Stimulated activated CD4-positive, alpha-beta T cell treated with anti-CD3 and anti-CD28 coated beads, Interleukin-15, amount 100 ng/mL, for 24 hours (primary cell): ENCODE measurements around the gene PERM1.
"Not testable (repeated sequence)": the region's sequence is repeated elsewhere in the genome, so short reads cannot be mapped to it uniquely, and the experiment has no call there.

Experiments
- DNase-seq: peaks from one replicate; pipeline ENCODE4 v3.0.0-alpha.2; 2020

Gene PERM1

DNA sequence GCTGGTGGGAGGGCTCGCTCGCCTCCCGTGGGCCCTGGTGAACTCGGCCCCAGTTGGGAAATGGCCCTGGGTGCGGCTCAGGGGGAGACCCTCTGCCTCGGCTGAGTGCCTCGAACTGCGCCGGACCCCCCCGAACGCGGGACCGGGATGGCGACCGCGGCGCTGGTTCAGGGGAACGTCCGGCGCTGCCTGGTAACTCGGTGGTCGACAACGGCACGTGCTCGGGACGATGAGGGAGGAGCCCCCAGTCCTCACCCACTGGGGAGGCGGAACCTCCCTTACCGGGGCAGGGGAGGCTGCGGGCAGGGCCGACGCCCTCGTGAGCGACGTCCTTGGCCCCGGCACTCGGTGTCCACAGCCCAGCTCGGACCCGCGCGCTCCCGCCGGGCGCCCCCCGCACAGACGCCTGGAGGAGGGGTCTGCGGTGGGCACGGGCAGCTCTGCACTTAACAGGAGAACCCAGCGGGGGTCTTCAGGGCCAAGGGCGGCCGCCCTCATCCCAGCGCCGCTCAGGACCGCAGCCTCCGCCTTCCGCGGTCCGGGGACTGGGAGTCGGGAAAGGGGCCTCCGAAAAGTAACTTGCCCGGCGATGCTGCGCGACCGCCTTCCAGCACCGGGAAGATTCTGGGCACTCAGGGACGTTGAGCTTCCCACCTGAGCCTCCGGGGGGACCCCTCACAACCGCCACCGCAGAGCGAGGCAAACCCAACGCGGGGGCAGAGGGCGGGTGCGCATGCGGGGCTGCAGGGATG is 16.3 kb upstream of the PERM1 start:
- DNase-seq, result no peak

DNA sequence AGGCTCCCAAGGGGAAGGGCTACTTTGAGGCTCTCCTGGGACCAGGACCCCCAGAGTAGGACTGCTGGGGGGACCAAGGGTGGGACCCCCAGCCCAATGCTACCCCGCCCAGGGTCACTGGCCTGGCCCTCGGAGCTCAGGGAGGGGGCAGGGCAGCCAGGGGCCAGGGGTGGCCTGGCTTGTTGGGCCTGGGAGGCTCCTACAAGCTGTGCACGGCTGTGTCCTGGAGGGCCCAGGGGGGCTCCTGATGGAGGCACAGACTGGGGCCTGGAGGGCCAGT is 15.8 kb upstream of the PERM1 start:
- DNase-seq, result no peak

- no peak for DNase-seq
Measured at GRCh38 chr1:996851-997712, 15.2 kb upstream of the PERM1 start.

DNA sequence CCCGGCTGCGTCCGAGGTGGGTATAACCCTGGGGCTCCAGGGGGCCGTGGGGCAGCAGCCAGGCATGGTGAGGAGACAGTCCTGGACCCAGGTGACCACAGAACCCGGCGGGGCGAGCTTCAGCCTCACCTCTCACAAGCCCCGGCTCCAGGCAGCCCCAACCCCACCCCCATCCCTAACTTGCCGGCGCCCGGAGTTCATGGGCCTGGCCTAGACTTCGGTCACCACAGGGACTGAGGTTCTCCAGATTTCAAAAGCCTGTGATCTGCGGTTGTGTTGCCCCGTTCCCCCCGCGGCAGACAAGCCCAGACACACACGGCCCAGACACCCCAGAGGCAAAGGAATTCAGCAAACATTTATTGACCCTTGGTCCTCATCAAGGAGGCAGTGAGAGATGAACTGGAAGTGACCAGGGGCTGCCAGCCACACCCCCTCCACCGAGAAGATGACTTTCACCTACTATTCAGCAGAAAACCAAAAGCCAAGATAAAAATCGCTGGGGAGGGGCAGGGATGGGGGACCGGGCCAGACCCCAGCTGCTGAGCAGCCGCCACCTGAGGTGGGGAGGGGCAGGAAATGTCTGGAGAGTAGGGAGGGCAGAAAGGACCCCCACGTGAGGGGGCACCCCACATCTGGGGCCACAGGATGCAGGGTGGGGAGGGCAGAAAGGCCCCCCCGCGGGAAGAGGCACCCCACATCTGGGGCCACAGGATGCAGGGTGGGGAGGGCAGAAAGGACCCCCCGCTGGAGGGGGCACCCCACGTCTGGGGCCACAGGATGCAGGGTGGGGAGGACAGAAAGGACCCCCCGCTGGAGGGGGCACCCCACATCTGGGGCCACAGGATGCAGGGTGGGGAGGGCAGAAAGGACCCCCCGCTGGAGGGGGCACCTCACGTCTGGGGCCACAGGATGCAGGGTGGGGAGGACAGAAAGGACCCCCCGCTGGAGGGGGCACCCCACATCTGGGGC is 14.1 kb upstream of the PERM1 start:
- DNase-seq, result no peak

- DNase-seq, result not testable (repeated sequence)
Measured at GRCh38 chr1:994546-994945, 12.7 kb upstream of the PERM1 start.

GRCh38 chr1:993379-993995 is 11.6 kb upstream of the PERM1 start:
- no peak for DNase-seq

- DNase-seq, result no peak
Measured at GRCh38 chr1:992362-992761, 10.5 kb upstream of the PERM1 start.

DNA sequence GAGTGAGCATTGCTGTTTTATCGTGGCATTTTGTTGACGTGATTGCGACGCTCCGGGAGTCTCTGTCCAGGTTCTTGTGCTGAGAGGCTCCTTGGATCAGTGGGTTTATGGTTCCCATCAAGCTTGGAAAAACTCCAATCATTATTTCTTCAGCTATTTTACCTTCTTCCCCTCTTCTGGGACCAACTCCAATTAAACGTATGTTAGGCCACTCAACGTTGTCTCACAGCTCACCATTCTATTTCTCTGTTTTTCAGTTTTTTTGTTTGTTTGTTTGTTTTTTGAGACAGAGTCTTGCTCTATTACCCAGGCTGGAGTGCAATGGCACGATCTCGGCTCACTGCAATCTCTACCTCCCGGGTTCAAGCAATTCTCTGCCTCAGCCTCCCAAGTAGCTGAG is 10.0 kb upstream of the PERM1 start:
- DNase-seq, result no peak

DNA sequence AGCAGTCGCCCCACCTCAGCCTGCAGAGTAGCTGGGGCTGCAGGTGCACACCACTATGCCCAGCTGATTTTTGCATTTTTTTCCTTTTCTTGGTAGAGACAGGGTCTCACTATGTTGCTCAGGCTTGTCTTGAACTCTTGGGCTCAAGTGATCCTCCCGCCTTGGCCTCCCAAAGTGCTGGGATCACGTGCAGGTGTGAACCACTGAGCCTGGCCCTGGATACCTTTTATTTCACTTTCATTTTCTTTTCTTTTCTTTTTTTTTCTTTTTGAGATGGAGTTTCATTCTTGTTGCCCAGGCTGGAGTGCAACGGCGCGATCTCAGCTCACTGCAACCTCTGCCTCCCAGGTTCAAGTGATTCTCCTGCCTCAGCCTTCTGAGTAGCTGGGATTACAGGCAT is 9.4 kb upstream of the PERM1 start:
- DNase-seq, result not testable (repeated sequence)

GRCh38 chr1:988061-988460 is 6.2 kb upstream of the PERM1 start:
- not testable (repeated sequence) for DNase-seq

- DNase-seq, result no peak
Measured at GRCh38 chr1:985126-985525, 3.2 kb upstream of the PERM1 start.

DNA sequence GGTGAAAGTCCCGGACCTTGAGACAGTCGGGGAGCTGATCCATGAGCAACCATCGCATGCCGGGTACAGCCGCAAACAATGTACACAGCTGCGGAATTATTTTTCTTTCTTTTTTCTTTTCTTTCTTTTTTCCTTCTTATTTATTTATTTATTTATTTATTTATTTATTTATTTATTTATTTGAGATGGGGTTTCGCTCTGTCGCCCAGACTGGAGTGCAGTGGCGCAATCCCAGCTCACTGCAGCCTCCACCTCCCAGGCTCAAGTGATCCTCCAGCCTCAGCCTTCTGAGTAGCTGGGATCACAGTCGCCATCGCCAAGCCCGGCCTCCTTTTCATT is 2.6 kb upstream of the PERM1 start:
- DNase-seq, result no peak

DNA sequence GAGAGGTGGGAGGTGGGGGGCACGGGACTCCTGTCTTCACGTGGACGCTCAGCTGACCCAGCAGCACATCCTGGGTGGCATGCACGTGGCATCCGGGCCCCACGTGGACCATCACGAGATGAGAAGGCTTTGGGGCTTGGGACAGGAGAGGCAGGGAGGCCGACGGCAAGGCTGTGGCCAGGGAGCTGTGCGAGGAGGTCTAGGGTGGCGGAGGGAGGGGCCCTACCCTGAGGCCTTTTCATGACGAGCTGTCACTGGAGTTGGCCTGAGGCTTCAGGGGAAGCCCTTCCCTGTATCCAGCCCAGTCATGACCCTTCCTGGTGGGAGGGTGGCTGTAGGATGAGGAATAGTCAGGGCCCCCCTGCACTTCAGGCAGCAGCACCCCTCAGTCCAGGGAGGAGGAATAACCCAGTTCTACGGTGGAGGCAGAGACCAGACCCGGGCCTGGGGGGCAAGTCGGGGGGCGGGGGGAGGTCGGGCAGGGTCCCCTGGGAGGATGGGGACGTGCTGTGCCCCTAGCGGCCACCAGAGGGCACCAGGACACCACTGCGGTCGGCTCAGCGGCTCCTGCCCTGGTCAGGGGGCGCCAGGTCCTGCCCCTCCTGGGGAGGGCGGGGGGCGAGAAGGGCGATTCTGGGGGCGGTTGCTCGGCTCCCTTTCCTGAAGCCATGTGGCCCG is 2.0 kb upstream of the PERM1 start:
- DNase-seq, result peak; percentile 69

GRCh38 chr1:982765-983436 is 1.0 kb upstream of the PERM1 start:
- no peak for DNase-seq

GRCh38 chr1:981491-981954 is 370 bp downstream of the PERM1 start:
- no peak for DNase-seq

DNA sequence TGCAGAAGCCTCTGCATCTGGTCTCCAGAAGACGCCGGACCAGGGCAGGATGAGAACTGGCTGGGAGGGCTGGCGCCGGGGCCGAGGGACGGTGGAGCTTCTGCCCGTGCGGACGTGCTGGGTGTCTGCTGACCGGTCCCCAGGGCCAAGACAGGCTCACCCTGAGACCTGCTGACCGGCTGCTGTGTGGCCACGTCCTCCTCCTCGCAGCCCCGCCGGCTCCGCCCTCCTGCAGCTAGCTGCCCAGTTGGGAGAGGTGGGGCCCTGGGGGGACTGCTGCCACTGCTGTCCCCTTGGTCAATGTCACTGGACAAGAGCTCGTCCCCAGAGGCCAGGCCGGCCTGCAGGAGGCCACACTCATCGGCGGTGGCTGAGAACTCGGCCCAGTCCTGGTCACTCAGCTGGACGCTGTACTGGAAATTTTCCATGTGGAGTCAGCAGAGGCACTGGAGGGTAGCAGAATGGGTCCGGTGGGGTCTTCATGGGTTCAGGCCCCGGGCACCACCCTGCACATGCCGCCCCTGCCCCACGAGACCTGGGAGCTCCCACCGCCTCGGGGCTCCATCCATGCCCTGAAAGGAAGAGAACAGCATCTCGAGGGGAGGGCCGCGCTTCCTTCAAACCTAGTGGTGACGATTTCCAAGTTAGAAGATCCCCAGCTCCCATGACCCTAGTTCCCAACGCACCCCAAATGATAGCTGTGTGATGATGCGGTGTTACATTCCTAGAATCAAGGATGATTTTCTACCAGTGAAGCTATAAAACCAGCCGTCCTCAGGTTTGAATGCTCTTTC is 1.1 kb downstream of the PERM1 start:
- no peak for DNase-seq

DNA sequence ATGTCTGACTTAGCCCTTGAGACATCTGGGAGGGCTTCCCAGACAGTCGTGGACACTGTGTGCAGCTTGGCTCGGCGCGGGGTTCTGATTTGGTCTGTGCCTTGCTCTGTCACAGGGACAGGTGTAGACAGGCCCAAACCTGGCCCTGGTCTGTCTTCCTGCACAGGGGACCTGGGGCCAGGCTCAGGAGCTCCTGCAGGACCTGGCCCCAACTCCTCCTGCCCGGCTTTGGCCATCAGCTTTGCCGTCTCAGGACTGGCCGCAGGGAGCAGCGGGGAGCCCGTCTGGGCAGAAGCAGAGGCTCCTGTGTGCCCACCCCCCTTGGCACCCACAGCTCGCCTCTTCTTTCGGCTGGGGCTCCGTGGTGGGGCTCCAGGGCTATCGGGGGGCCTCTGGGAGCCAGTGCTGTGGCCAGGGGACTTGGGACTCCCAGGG is 1.7 kb downstream of the PERM1 start:
- DNase-seq, result no peak

- DNase-seq, result no peak
Measured at GRCh38 chr1:979744-980072, 2.2 kb downstream of the PERM1 start.

GRCh38 chr1:978835-979743 is 2.8 kb downstream of the PERM1 start:
- no peak for DNase-seq
